ENCODE measurements around the gene PRSS23.

- no peak for TF ChIP-seq CTCF (IDR thresholded peaks at IDR 0.05)
- no peak for TF ChIP-seq REST (IDR thresholded peaks at IDR 0.05; ENCODE audit: insufficient read depth in 1 of 2, low read depth in 2 of 2, low read length in 1 of 2)
- TF ChIP-seq POLR2AphosphoS5 (IDR thresholded peaks at IDR 0.05; ENCODE audit: low read depth, low read length) = no peak
- no peak for TF ChIP-seq TCF7L2 (IDR thresholded peaks at IDR 0.05; ENCODE audit: low read depth, low read length)
These were observed 46.9 kb upstream of the PRSS23 start for GRCh38 chr11:86753459-86753858.

Data from Panc1 (cell line).